ENCODE results near the gene ERBB3.

The ERBB3 gene

GRCh38 chr12:56152132-56152755 is 72.3 kb downstream of the ERBB3 start, which contains the start of gene MYL6B:
TSS of gene MYL6B (plus strand) at chr12:56152587. CDS start at chr12:56153919, 1,332 bp downstream.
- Histone ChIP-seq H3K4me1 (ENCODE audit: control insufficient read depth, insufficient read depth, low read length) (no peaks in the 10 kb centered on the region; the same call in 1 of the 2 replicates), H3K27ac (ENCODE audit: extremely low read depth, low read depth, low read length) (peak within 1 kb of the TSS; percentile 74), H3K4me3 (ENCODE audit: low read depth, low read length) (peak within 1 kb of the TSS; percentile 46), H3K9me3 (ENCODE audit: control insufficient read depth, insufficient read depth, low read depth, low read length) (no peaks in the 10 kb centered on the region), H3K36me3 (ENCODE audit: control insufficient read depth in 2 of 2, insufficient read depth in 1 of 2, low read length in 2 of 2) (peaks cover 4 to 21% of the 10 kb centered on the region in 2 experiments)
- ChIA-PET POLR2A (interaction anchor here (0.5 to 1.8 kb wide), 5 partner anchors 9 to 102 kb away, joined by 3 to 18 read pairs (median 3); partner anchors contain the start of genes ESYT1, RNF41 and ZC3H10), CTCF (interaction anchor here (0.6 to 1.0 kb wide), 4 partner anchors 11 to 42 kb away, joined by 3 to 6 read pairs (median 3); no protein-coding TSS in a partner anchor)
- peak; percentile 9; the same call in 1 of the 2 replicates for TF ChIP-seq ZNF513 (tag by site-specific recombination; IDR thresholded peaks at IDR 0.05)
- TF ChIP-seq ZNF10 (tag by site-specific recombination; IDR thresholded peaks at IDR 0.05), result no peak
- peak; percentile 74 for TF ChIP-seq YY2 (tag by site-specific recombination; IDR thresholded peaks at IDR 0.05)
- TF ChIP-seq ZIC2 (tag by site-specific recombination; IDR thresholded peaks at IDR 0.05), result no peak
- no peak for TF ChIP-seq ZNF280C (tag by site-specific recombination; IDR thresholded peaks at IDR 0.05)
- TF ChIP-seq ZNF580 (tag by site-specific recombination; IDR thresholded peaks at IDR 0.05), result peak; percentile 88
- TF ChIP-seq MYNN (tag by site-specific recombination; IDR thresholded peaks at IDR 0.05; ENCODE audit: borderline replicate concordance), result no peak
- TF ChIP-seq WT1 (tag by site-specific recombination; IDR thresholded peaks at IDR 0.05), result peak; percentile 33; the same call in 1 of the 2 replicates
- peak; percentile 56 for TF ChIP-seq ZFP69B (tag by site-specific recombination; IDR thresholded peaks at IDR 0.05)
- no peak for TF ChIP-seq ZNF555 (tag by site-specific recombination; conservative IDR thresholded peaks at IDR 0.05)
- 0 out of 2 replicates have a peak, but pooled peaks have one; percentile 11 for TF ChIP-seq ZNF18 (tag by site-specific recombination; IDR thresholded peaks at IDR 0.05)
- peak; percentile 32; the same call in 1 of the 2 replicates for TF ChIP-seq ZSCAN30 (tag by site-specific recombination; IDR thresholded peaks at IDR 0.05)
- peak; percentile 95 for TF ChIP-seq KLF16 (tag by site-specific recombination; IDR thresholded peaks at IDR 0.05)
- TF ChIP-seq ZBTB11 (tag by site-specific recombination; conservative IDR thresholded peaks at IDR 0.05; ENCODE audit: low read depth), result peak; percentile 84
- TF ChIP-seq KLF9 (tag by site-specific recombination; IDR thresholded peaks at IDR 0.05; ENCODE audit: low read depth), result peak; percentile 96
- peak; percentile 64; the same call in 1 of the 2 replicates for TF ChIP-seq KLF8 (tag by site-specific recombination; IDR thresholded peaks at IDR 0.05)
- TF ChIP-seq ZNF837 (tag by site-specific recombination; IDR thresholded peaks at IDR 0.05), result no peak
- no peak for TF ChIP-seq ZNF664 (tag by site-specific recombination; IDR thresholded peaks at IDR 0.05)
- peak; percentile 27; the same call in 1 of the 2 replicates for TF ChIP-seq REST (tag by site-specific recombination; IDR thresholded peaks at IDR 0.05)
- TF ChIP-seq KLF7 (tag by site-specific recombination; IDR thresholded peaks at IDR 0.05; ENCODE audit: borderline replicate concordance), result no peak; the same call in 1 of the 2 replicates
- TF ChIP-seq ZNF621 (tag by site-specific recombination; IDR thresholded peaks at IDR 0.05), result no peak
- TF ChIP-seq KLF1 (tag by site-specific recombination; IDR thresholded peaks at IDR 0.05), result peak; percentile 78
- no peak for TF ChIP-seq ZNF202 (tag by site-specific recombination; IDR thresholded peaks at IDR 0.05; ENCODE audit: borderline replicate concordance)
- no peak for TF ChIP-seq ZNF791 (tag by site-specific recombination; IDR thresholded peaks at IDR 0.05)
- no peak; the same call in 1 of the 2 replicates for TF ChIP-seq ZNF24 (tag by site-specific recombination; IDR thresholded peaks at IDR 0.05)

Measured in HEK293 (cell line).